Right kidney (tissue), 9 donors: ENCODE data around the gene OR10P1.
"Not testable (repeated sequence)": the region's sequence is repeated elsewhere in the genome, so short reads cannot be mapped to it uniquely, and the experiment has no call there.

Source experiments
- DNase-seq: peaks from one replicate; pipeline ENCODE4 v3.0.0-alpha.2; 2016
- long read RNA-seq, 8 donors: transcript quantifications; one replicate each; lab custom pipeline, GENCODE V29; 2026

The OR10P1 gene, protein sequence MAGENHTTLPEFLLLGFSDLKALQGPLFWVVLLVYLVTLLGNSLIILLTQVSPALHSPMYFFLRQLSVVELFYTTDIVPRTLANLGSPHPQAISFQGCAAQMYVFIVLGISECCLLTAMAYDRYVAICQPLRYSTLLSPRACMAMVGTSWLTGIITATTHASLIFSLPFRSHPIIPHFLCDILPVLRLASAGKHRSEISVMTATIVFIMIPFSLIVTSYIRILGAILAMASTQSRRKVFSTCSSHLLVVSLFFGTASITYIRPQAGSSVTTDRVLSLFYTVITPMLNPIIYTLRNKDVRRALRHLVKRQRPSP
- long read RNA-seq, donor 1: 0 reads
- long read RNA-seq, donor 2: 0 reads
- long read RNA-seq, donor 3: 0 reads
- long read RNA-seq, donor 4: 0 reads
- long read RNA-seq, donor 5, partial matches to known transcripts: 0 of 2 reads
- long read RNA-seq, donor 5, other reads (novel, unspliced or antisense): 0 of 2 reads
- long read RNA-seq, donor 6: 0 reads
- long read RNA-seq, donor 7: 0 reads
- long read RNA-seq, donor 8: 0 reads

DNA sequence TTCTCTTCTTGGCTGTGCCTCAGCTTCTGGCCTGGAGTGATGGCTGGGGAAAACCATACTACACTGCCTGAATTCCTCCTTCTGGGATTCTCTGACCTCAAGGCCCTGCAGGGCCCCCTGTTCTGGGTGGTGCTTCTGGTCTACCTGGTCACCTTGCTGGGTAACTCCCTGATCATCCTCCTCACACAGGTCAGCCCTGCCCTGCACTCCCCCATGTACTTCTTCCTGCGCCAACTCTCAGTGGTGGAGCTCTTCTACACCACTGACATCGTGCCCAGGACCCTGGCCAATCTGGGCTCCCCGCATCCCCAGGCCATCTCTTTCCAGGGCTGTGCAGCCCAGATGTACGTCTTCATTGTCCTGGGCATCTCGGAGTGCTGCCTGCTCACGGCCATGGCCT, at the start of gene OR10P1:
TSS of gene OR10P1 (plus strand) at position 40 of the 400 bp plus-strand sequence. CDS start at position 40, 0 bp downstream.
- no peak for DNase-seq

DNA sequence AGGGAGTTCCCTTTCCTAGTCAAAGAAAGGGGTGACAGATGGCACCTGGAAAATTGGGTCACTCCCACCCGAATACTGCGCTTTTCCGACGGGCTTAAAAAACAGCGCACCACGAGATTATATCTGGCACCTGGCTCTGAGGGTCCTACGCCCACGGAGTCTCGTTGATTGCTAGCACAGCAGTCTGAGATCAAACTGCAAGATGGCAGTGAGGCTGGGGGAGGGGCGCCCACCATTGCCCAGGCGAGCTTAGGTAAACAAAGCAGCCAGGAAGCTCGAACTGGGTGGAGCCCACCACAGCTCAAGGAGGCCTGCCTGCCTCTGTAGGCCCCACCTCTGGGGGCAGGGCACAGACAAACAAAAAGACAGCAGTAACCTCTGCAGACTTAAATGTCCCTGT, 46.5 kb upstream of the OR10P1 start:
- DNase-seq: not testable (repeated sequence)

DNA sequence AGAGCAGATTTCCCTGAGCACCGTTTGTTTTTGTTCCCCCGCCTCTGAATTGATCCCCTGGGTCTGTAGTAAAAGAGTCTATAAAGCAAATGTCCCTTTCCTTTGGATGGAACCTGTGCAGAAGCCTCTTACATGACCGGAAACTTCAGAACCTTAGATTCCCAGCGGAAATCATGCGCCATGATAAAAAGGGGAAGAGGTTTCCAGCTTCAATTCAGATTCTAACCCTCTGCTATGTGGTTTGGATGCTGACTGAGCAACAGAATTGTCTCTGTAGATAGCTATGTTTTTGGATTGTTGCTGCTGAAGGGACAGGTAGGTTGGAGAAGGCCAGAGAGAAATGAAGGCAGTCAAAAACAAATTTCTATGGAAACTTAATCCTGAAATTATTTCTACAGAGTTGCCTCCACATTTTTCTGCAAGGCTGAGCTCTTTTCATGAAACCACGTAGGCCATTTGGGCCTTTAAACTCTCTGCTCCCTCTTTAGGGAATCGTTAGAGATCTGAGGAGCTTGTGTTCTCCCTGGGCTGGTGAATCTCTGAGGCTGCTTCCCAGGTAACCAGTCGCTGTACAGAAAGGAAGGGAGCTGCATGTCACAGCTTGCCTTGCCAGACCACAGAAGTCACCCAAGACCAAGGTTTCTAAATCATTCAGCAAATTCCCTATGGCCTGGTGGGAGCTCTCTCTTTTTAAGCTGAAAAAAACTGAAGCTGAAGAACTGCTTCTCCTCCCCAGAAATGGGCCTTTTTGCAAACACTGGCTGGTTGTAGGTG, 28.7 kb upstream of the OR10P1 start:
- no peak for DNase-seq

DNA sequence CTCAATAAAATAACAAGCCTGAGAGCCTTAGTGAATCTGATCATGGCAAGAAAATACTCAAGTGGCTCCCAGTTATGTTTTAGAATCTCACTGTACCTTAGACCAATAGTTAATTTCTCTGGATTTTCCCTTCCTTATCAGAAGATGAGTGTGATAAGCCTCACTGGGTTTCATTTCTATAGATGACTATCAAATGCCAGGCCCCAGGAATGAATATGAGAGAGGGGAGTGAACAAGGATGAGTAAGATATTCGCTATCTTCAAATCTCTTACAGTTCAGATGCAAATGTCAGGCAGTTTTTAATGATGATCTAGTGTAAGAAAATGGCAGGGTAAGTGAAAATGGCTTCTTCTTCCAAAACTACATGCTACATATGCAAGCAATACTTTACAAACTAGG, 26.1 kb upstream of the OR10P1 start:
- DNase-seq: no peak

DNA sequence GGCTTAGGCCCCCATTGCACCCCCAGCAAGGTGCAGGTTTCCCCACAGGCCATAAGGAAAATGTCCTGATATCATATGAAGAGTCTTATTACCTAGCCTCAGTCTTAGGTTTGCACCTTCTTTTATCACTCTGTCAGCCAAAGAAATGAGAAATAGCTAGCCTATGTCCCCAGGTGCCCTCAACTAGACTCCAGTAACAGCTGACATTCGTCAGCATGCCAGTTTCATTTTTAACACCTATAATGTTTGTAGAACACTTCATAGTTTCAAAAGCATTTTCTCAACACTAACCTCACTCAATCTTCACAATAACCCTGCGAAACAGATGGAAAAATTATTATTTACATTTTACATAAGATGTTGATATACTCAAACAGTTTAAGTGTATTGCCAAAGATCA, 24.0 kb upstream of the OR10P1 start:
- no peak for DNase-seq

DNA sequence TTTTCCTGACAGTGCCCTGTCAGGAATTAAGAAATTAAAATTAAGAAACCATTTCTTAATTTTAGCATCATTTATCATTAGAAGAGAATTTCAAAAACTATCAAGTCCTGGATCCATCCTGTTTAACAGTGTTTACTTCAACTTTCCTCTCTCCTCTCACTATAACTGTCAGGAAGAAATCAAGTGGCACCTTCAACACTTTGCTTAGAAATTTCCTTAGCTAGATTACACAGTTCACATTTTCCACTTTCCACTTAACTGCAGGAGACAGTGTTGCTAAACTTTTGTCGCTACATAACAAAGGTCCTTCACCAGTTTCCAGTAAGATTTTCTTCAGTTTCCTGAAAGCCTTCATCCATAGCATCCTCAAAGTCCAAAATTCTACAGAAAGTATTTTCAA, 21.9 kb upstream of the OR10P1 start:
- no peak for DNase-seq

DNA sequence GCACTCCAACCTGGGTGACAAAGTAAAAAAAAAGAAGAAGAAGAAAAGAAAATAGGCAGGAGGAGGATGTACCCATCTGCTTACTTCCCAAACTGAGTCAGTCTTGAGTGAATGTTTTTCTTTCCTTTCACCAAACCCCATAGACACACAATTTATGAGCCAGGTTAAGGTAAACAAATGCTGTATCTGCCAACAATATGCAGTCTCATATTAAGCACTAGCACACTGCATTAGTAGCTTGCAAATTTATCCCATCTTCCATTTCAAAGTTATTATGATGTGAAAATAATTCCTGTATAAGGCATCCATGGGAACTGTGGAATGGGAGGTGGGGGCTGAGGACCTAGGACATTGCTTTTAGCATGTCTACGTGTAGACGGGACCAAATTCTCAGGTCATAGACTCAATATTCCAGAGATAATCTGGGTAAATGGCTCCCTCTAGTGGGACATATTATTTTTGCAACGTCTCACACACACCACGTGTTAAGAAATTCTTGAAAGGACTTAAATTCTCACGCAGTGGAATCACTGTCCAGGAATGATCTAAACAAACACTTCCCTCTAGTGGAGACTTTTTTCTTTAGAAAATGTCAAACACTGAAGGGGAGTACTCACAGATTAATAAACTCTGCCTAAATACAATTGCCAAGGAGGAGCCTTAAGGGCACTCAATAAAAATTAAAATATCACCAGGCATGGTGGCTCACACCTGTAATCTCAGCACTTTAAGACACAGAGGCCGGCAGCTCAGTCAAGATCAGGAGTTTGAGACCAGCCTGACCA, 17.1 kb upstream of the OR10P1 start:
- DNase-seq: peak; percentile 55

DNA sequence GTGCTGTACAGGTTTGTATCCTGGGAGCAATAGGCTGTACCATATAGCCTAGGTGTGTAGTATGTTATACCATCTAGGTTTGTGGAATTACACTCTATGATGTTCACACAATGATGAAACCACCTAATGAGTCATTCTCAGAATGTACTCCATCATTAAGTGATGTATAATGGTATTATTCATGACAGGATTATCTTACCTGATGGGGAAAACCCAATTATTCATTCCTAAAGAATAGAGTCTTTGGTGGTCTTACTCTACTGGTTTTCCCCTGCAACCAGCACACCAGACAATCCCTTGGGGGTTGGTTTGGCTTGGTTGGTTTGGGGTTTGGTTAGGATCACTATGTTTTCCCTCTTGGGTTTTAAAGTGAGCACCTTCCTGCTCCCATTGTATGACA, 12.6 kb upstream of the OR10P1 start:
- no peak for DNase-seq

DNA sequence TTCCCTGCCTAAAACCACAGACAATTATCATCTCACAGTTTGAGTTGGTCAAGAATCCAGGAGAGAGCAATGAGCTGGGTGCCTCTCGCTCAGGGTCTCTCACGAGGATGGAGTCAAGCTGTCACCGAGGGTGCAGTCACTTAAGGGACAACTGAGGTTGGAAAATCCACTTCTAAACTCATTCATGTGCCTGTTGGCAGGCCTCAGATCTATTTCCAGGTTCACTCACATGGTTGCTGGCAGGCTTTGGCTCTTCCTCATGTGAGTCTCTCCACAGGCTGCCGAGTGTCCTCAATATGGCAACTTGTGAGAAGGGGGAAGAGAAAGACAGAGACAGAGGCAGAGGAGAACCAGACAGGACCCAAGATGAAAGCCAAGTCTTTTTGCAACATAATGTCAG, 10.5 kb upstream of the OR10P1 start:
- no peak for DNase-seq

DNA sequence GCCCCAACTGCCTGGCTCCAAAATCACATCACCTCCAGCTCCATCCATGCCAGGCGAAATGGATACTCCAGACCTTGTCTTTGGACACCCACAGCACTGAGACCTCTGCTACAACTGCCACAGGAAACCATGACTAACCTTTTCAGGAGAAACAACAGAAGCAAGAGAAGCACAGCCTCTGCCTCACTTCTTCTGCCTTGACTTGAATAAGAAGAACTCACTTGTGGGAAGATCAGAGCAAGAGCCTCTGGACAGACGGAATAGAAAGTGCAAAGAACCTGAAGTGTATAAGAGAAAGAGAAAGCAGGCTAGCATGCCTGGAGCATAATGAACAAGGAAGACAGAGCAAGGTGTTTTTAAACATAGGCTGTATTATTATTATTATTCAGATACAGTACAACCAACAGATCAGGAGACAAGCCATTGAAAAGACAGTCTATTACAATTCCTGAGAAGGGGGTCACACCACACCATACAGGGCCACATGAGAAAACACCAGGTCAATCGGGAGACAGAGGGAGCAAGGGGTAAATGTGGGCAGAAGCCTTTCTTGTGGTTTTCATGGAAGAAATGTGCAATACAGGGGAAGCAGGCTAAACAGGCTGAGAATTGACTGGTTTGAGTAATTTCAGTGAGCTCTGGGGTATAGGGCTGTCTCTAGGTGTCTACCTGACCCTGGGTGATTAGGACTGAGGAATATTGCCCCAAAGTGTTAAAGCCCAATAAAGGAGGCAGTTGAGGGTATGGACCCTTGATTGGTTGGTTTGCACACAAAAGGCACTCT, 7.4 kb upstream of the OR10P1 start:
- DNase-seq: no peak

DNA sequence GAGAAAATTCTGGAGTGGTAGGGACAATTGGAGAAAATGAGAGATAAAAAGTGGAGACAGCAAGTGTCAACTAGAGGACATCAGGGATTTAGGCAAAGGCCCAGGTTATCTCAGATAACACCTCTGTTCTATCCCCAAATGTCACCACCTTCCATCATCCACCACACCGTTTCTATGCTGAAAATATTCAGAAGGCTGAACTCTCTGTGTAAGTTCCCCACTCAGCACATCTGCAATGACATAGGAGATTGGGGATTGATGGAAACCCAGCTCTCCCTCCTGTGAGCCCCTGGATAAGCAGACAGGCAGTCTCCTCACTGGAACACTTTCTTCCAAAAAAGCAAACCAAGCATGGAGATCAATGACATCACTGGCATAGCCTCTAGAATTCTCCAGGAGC, 5.6 kb upstream of the OR10P1 start:
- DNase-seq: no peak

DNA sequence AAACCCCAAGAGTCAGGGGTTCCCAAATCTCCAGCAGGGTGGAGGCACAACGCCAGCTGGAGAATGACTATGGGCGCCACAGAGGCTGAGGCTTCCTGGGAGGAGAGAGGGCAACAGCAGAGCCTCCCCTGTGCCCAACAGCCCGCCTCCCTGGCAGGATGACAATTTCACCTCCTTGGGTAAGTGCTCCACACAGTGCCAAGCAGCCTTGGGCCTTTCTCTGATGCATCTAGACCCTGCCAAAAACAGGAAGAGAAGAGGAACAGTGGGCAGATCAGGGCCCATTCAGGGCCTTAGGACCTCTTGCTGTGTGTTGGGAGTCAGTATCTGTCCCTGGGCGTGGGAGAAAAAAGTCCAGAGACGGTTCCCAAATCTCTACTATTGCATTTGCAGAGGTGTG, 5.0 kb upstream of the OR10P1 start:
- DNase-seq: no peak

DNA sequence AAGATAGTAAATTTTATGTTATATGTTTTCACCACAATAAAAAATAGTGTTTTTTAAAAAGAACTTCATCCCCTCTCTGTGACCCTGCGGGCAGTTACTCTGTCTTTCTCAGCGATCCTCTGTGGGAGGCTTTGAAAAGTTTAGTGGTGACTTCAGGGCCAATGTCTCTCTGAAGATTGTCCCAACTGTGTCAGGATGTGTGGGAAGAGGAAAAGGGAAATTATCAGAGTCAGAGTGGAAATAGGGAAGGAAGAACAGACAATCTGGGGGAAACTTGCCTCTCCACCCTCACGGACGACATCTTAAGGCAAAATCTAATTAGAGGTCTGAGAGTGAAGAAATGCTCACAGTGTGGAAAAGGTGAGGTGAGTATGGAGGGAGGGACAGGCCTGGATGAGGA, 3.5 kb upstream of the OR10P1 start:
- no peak for DNase-seq

DNA sequence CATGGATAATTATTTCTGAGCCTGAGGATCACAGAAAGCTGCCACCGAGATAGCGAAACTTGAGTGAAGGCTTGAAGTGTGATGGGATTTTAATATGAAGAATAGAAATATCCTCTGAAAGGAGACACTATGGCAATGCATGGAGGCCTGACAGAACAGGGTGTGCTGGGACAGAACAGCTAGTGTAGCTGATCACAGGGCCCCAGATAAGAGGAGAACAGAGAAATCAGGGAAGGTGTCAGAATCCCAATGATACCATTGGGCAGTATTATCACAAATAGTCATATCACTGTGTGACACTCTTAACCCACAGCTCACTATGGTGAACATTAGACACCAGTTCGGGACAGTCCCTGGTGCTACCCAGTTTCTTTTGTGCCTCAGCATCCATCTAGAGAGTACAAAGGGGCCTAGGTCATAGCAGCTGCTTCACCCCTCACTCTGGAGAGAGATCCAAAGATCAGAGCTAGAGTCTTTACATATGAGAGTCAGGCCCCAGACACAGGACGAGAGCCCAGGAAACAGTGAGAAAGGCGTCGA, 506 bp upstream of the OR10P1 start:
- no peak for DNase-seq

DNA sequence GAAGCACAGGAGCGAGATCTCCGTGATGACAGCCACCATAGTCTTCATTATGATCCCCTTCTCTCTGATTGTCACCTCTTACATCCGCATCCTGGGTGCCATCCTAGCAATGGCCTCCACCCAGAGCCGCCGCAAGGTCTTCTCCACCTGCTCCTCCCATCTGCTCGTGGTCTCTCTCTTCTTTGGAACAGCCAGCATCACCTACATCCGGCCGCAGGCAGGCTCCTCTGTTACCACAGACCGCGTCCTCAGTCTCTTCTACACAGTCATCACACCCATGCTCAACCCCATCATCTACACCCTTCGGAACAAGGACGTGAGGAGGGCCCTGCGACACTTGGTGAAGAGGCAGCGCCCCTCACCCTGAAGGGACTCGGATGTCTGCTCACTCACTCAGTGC, 775 bp downstream of the OR10P1 start:
- DNase-seq: no peak

DNA sequence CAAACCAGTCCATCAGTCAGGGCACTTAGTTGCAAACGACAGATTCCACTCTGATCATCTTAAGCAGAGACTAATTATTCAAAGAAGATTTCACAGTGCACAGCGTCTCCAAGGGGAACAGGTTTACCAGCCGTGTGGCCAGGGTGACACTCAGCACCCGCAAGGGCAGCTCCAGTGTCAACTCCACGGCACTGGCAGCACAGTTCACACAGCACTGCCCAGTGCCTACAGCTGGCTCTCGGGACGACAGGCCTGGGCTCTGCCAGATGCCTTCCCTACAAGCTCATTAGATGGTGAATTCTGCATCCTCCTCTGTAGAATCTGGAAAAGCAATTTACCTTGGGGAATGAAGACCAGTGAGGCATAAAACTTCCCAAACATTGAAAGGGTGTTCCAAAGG, 4.9 kb downstream of the OR10P1 start:
- no peak for DNase-seq

DNA sequence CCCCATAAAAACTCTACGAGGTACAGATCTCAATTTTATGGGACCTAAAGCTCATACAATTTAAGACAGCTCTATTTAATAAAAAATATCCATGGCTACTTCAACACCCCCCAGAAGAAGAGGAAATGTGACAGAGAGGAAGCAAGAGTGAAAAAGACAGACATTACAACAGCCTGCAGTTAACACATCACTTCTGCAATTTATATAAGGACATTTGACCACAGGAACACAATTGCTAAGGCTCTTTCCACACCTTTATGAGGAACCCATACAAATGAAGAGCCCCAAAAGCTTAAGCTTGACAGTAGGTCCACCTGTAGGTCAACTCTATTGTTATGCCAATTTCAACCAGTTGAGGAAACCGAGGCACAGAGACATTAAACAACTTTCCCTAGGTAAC, 5.6 kb downstream of the OR10P1 start:
- DNase-seq: no peak

DNA sequence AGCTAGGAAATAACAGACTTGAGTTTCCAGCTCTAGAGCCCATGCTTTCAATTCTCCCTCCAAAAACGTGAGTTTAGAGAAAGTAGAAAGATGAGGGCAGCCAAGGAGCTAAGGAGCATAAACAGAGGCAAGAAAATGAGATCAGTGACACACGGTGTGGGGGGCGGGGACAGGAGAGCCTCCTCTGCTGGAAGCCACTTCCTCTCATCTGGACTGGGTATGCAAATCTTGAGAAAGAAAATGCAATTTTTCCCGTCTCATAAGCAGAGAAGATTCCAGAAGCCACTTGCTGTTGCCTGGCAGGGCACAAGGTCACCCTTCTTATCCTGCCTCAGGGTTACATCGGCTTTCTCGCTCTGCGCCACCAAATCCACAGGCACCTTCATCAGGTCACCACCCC, 6.0 kb downstream of the OR10P1 start:
- no peak for DNase-seq

DNA sequence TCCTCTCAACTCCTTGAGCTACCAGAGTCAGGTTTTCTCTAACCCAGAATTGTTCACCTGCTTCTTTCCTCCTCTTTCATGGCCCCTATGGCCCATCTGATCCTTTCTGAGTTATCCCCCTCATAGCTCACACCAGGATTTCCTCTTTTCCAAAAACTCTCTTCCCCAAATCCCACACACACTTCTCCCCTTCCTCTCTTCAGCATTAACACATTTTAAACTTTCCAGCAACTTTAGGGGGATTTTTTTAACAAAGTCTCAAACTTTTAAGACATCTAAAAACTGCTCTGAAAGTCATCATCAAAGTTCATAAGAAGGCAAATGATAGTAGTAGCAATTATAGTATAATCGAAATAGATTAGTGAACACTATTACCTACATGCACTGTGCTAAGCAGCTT, 7.9 kb downstream of the OR10P1 start:
- no peak for DNase-seq

DNA sequence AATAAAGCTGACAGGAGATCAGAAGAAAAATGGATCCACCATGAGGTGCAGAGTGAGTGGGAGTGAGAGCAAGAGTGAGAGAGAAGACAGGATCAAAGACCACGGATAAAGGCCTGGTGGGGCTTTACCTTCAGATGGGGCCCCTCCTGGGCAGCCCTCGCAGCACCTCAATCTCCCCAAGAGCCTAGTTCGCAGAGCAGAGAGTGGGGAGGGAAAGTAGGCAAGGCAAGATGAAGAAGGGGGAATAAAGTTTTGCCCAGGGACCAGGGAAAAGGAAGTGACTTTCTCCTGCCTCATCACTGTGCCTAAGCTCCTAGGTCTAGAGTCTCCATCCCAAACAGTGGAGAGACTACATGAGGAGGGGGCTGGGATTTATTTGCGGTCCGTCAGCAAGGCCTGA, 10.3 kb downstream of the OR10P1 start:
- DNase-seq: no peak

DNA sequence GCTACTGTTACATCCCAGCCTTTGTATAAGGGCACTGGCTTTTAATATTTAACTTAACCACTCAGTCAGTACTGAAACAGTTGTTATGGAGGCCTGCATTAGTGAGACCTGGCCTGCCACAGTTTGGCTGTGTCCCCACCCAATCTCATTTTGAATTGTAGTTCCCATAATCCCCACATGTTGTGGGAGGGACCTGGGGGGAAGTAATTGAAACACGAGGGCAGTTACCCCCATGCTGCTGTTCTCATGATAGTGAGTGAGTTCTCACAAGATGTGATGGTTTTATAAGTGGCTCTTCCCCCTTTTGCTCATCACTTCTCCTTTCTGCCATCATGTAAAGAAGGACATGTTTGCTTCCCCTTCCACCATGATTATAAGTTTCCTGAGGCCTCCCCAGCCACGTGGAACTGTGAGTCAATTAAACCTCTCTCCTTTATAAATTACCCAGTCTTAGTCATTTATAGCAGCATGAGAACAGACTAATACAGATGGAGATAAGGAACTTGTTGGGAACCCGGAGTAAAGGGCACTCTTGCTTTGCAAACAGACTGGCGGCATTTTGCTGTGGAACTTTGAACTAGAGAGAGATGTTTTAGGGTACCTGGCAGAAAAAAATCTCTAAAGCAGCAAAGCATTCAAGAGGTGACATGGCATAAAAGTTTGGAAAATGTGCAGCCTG, 14.1 kb downstream of the OR10P1 start:
- DNase-seq: not testable (repeated sequence)
